Measurements from ENCODE around the gene STX7.

- no peak for TF ChIP-seq CTCF (IDR thresholded peaks at IDR 0.05; ENCODE audit: borderline replicate concordance, extremely low read depth, low read length, poor library complexity, severe bottlenecking)
- no peak for TF ChIP-seq EZH2 (IDR thresholded peaks at IDR 0.05; ENCODE audit: borderline replicate concordance, low read depth, low read length, severe bottlenecking)
Observed at GRCh38 chr6:132505158-132505557, 7.8 kb downstream of the STX7 start.
